Keratinocyte (primary cell): ENCODE results near the gene PTP4A2. TPM values are rescaled to one million over a fixed set of nuclear protein-coding genes. Genes with fewer than 3 reads are reported as not detected.

ENCODE experiments used
- DNase-seq: peaks from one replicate; pipeline ENCODE4 v3.0.0-alpha.2; 2011; ENCODE audit warnings: low read depth, missing footprints, low spot score
- FAIRE-seq: peaks from 2 replicates; lab custom pipeline; 2011; peaks lifted over from hg19 to GRCh38; lab: Jason Lieb, UNC
- H2AFZ ChIP-seq: 2 replicates; pipeline ENCODE4 v1.6.0; 2012; ENCODE audit warnings: low read length, control low read depth, inconsistent platforms; ENCODE audit not compliant: control insufficient read depth
- H3K27ac ChIP-seq: 2 replicates; pipeline ENCODE4 v1.5.1; 2011; ENCODE audit warnings: low read length; ENCODE audit not compliant: control insufficient read depth, insufficient read depth
- H3K27me3 ChIP-seq: 3 replicates; pipeline ENCODE4 v1.6.0; 2011; ENCODE audit warnings: low read length; ENCODE audit not compliant: control insufficient read depth, insufficient read depth; ENCODE audit errors: extremely low read depth
- H3K36me3 ChIP-seq, 2 experiments: 2 replicates in 1 of 2; 3 replicates in 1 of 2; pipeline ENCODE4 v1.5.1; 2011; ENCODE audit warnings: low read length in 2 of 2, mild to moderate bottlenecking in 1 of 2; ENCODE audit not compliant: control insufficient read depth in 2 of 2, insufficient read depth in 2 of 2; ENCODE audit errors: extremely low read depth in 1 of 2
- H3K4me1 ChIP-seq: 3 replicates; pipeline ENCODE4 v1.5.1; 2011; ENCODE audit warnings: low read length; ENCODE audit not compliant: control insufficient read depth, insufficient read depth; ENCODE audit errors: extremely low read depth
- H3K4me2 ChIP-seq: 3 replicates; pipeline ENCODE4 v1.6.0; 2011; ENCODE audit warnings: low read depth, low read length; ENCODE audit not compliant: control insufficient read depth, insufficient read depth; ENCODE audit errors: extremely low read depth
- H3K4me3 ChIP-seq, 3 experiments: fragments of 200-600 bp in 1 of 3; sonication (generic) in 1 of 3; 2 replicates in 2 of 3; 3 replicates in 1 of 3; pipeline ENCODE4 v1.5.1; 2011 to 2016; ENCODE audit warnings: low read length in 3 of 3, mild to moderate bottlenecking in 3 of 3, control low read depth in 2 of 3, inconsistent platforms in 1 of 3, low read depth in 1 of 3, mixed read lengths in 1 of 3, mixed run types in 1 of 3, moderate library complexity in 1 of 3; ENCODE audit not compliant: control insufficient read depth in 2 of 3, insufficient read depth in 2 of 3; ENCODE audit errors: extremely low read depth in 1 of 3
- H3K79me2 ChIP-seq: 2 replicates; pipeline ENCODE4 v1.6.0; 2012; ENCODE audit warnings: low read length; ENCODE audit not compliant: control insufficient read depth, insufficient read depth
- H3K9ac ChIP-seq: 3 replicates; pipeline ENCODE4 v1.6.0; 2011; ENCODE audit warnings: low read length; ENCODE audit not compliant: control insufficient read depth, insufficient read depth; ENCODE audit errors: extremely low read depth
- H3K9me1 ChIP-seq: 3 replicates; pipeline ENCODE4 v1.6.0; 2011; ENCODE audit warnings: low read length; ENCODE audit not compliant: control insufficient read depth, insufficient read depth; ENCODE audit errors: extremely low read depth
- H3K9me3 ChIP-seq: 2 replicates; pipeline ENCODE4 v1.5.1; 2012; ENCODE audit warnings: low read depth, low read length; ENCODE audit not compliant: control insufficient read depth
- H4K20me1 ChIP-seq: 3 replicates; pipeline ENCODE4 v1.6.0; 2011; ENCODE audit warnings: low read length; ENCODE audit not compliant: control insufficient read depth, insufficient read depth; ENCODE audit errors: extremely low read depth
- CTCF ChIP-seq, 3 experiments: IDR thresholded peaks in 1 of 3; conservative IDR thresholded peaks in 1 of 3; optimal IDR thresholded peaks in 1 of 3; 2 replicates in 2 of 3; 3 replicates in 1 of 3; pipeline versions ENCODE3 to v1.5.1; 2011; ENCODE audit warnings: low read length in 3 of 3, mild to moderate bottlenecking in 3 of 3, moderate library complexity in 2 of 3, control low read depth in 1 of 3, inconsistent platforms in 1 of 3; ENCODE audit not compliant: insufficient read depth in 2 of 3; ENCODE audit errors: extremely low read depth in 1 of 3
- EZH2 ChIP-seq: IDR thresholded peaks from one replicate; pipeline ENCODE4 v1.6.1; 2012; ENCODE audit warnings: inconsistent platforms, mild to moderate bottlenecking, low read length, moderate library complexity
- dilution Hi-C: fragments of 300-500 bp; cut with MboI; formaldehyde crosslinking; loops from one replicate; pipeline ENCODE4 v1.7.0; 2020; ENCODE audit warnings: low sequenced_read_pairs; ENCODE audit not compliant: extremely low pct_ligation_motif_present
- polyA plus RNA-seq, 5 experiments: library from polyadenylated mRNA; depleted of rRNA in 3 of 5; stranded (reverse) in 3 of 5; stranded (forward) in 1 of 5; unstranded in 1 of 5; fragments of >200 nt; gene quantifications; 1 replicate in 1 of 5; 2 replicates in 3 of 5; 3 replicates in 1 of 5; pipeline versions ENCODE4 v1.2.1 to v1.2.3, GENCODE V29; 2011 to 2012; ENCODE audit warnings: missing spikeins in 2 of 5, low read depth in 1 of 5, low replicate concordance in 1 of 5

The PTP4A2 gene
- polyA plus RNA-seq, 1 donor (not counting 4 experiments of a cell fraction or from before 2014, with no cell fraction given), result 368 TPM

GRCh38 chr1:31868862-31869261 lies 69.3 kb downstream of the PTP4A2 start:
- no peak overlapping the region for H2AFZ ChIP-seq
- H3K27ac ChIP-seq, result no peak overlapping the region
- no peaks in the 10 kb centered on the region for H3K9me3 ChIP-seq
- no peaks in the 10 kb centered on the region for H3K9me1 ChIP-seq
- no peaks in the 10 kb centered on the region for H3K36me3 ChIP-seq
- H3K9ac ChIP-seq, result no peak overlapping the region
- no peaks in the 10 kb centered on the region for H3K79me2 ChIP-seq
- no peak overlapping the region for H3K4me2 ChIP-seq
- FAIRE-seq (no peak), DNase-seq (no peak)
- H3K4me3 ChIP-seq, result no peak overlapping the region
- H4K20me1 ChIP-seq, result no peaks in the 10 kb centered on the region
- TF ChIP-seq EZH2, result no peak
- TF ChIP-seq CTCF (optimal IDR thresholded peaks at IDR 0.05 in 1 of 3, IDR thresholded peaks at IDR 0.05 in 1 of 3, conservative IDR thresholded peaks at IDR 0.05 in 1 of 3; ENCODE audit: extremely low read depth in 1 of 3, insufficient read depth in 2 of 3, low read length in 3 of 3), result no peak
- dilution Hi-C loops, result no loop called here
- H3K27me3 ChIP-seq, result no peaks in the 10 kb centered on the region
- no peaks in the 10 kb centered on the region for H3K4me1 ChIP-seq

GRCh38 chr1:31867546-31867945 lies 70.6 kb downstream of the PTP4A2 start:
- H3K9me3 ChIP-seq, result no peaks in the 10 kb centered on the region
- H3K36me3 ChIP-seq, result no peaks in the 10 kb centered on the region
- H3K9me1 ChIP-seq, result no peaks in the 10 kb centered on the region
- no peaks in the 10 kb centered on the region for H3K27me3 ChIP-seq
- H3K9ac ChIP-seq, result no peak overlapping the region
- no peak overlapping the region for H2AFZ ChIP-seq
- FAIRE-seq (no peak), DNase-seq (no peak)
- H3K79me2 ChIP-seq, result no peaks in the 10 kb centered on the region
- no peak for TF ChIP-seq CTCF (optimal IDR thresholded peaks at IDR 0.05 in 1 of 3, IDR thresholded peaks at IDR 0.05 in 1 of 3, conservative IDR thresholded peaks at IDR 0.05 in 1 of 3; ENCODE audit: extremely low read depth in 1 of 3, insufficient read depth in 2 of 3, low read length in 3 of 3)
- TF ChIP-seq EZH2, result no peak
- no peak overlapping the region for H3K4me3 ChIP-seq
- H3K4me1 ChIP-seq, result no peaks in the 10 kb centered on the region
- H3K27ac ChIP-seq, result no peak overlapping the region
- no peak overlapping the region for H3K4me2 ChIP-seq
- dilution Hi-C loops, result no loop called here
- no peaks in the 10 kb centered on the region for H4K20me1 ChIP-seq
